ENCODE measurements around the gene DDIT3.

DNA sequence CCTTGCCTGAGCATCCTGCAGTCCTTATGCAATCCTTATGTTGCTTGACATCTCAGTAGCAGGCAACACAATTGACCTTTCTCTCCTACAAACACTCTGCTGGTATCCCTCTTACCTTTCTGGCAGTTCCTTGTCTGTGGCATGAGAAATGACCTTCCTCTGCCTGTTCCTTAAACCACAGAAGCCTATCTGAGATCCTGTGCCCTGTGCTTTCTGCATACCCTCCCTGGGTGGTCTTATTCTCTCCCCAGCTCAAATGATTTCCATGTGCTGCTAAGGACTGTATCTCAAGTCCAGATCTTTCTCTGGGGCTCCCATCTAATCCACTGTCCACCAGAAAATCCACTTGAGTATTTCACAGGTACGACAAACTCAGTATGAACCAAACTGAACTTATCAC, 38.6 kb downstream of the DDIT3 start:
- TF ChIP-seq, protein P1, sequence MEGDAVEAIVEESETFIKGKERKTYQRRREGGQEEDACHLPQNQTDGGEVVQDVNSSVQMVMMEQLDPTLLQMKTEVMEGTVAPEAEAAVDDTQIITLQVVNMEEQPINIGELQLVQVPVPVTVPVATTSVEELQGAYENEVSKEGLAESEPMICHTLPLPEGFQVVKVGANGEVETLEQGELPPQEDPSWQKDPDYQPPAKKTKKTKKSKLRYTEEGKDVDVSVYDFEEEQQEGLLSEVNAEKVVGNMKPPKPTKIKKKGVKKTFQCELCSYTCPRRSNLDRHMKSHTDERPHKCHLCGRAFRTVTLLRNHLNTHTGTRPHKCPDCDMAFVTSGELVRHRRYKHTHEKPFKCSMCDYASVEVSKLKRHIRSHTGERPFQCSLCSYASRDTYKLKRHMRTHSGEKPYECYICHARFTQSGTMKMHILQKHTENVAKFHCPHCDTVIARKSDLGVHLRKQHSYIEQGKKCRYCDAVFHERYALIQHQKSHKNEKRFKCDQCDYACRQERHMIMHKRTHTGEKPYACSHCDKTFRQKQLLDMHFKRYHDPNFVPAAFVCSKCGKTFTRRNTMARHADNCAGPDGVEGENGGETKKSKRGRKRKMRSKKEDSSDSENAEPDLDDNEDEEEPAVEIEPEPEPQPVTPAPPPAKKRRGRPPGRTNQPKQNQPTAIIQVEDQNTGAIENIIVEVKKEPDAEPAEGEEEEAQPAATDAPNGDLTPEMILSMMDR (IDR thresholded peaks at IDR 0.05; ENCODE audit: low read depth, low read length, poor library complexity, severe bottlenecking), result no peak
- TF ChIP-seq EZH2phosphoT487 (IDR thresholded peaks at IDR 0.05; ENCODE audit: borderline replicate concordance, low read length), result no peak

Measured in DOHH2 (cell line).